Adipocyte (in vitro differentiated cells): ENCODE data around the gene IQCH.

Experiments used
- DNase-seq: peaks from one replicate; pipeline ENCODE4 v3.0.0-alpha.2; 2015; ENCODE audit warnings: low read depth
- H3K27me3 ChIP-seq: replicated peaks from 2 replicates; pipeline ENCODE4 v1.7.0; 2013; ENCODE audit warnings: mild to moderate bottlenecking, low read length, moderate library complexity; ENCODE audit not compliant: control insufficient read depth, insufficient read depth
- H3K36me3 ChIP-seq: 2 replicates; pipeline ENCODE4 v1.7.0; 2013; ENCODE audit warnings: low read length, mild to moderate bottlenecking, moderate library complexity; ENCODE audit not compliant: control insufficient read depth, insufficient read depth, severe bottlenecking
- H3K4me1 ChIP-seq: 2 replicates; pipeline ENCODE4 v1.7.0; 2013; ENCODE audit warnings: mild to moderate bottlenecking, low read length, moderate library complexity; ENCODE audit not compliant: control insufficient read depth, insufficient read depth
- H3K4me3 ChIP-seq: 2 replicates; pipeline ENCODE4 v1.7.0; 2013; ENCODE audit warnings: mild to moderate bottlenecking, low read length, moderate library complexity
- H3K9ac ChIP-seq: 2 replicates; pipeline ENCODE4 v1.7.0; 2013; ENCODE audit warnings: mild to moderate bottlenecking, low read length, moderate library complexity
- H3K9me3 ChIP-seq: 2 replicates; pipeline ENCODE4 v1.7.0; 2013; ENCODE audit warnings: mild to moderate bottlenecking, low read length, moderate library complexity; ENCODE audit not compliant: control insufficient read depth

The IQCH gene

GRCh38 chr15:67548236-67548852 is 293.8 kb downstream of the IQCH start:
- peaks cover 32% of the 10 kb centered on the region for H3K36me3 ChIP-seq
- peak; percentile 57 for DNase-seq

GRCh38 chr15:67548862-67549651 is 294.5 kb downstream of the IQCH start:
- no peaks in the 10 kb centered on the region for H3K9me3 ChIP-seq
- H3K4me1 ChIP-seq: peaks cover 24% of the 10 kb centered on the region
- peaks cover 32% of the 10 kb centered on the region for H3K36me3 ChIP-seq
- H3K4me3 ChIP-seq: peak overlapping the region; percentile 14
- peak overlapping the region; percentile 47 for H3K9ac ChIP-seq
- H3K27me3 ChIP-seq: no peaks in the 10 kb centered on the region
- DNase-seq: peak; percentile 28

More at GRCh38 chr15:67548236-67548852, 293.8 kb downstream of the IQCH start:
- no peaks in the 10 kb centered on the region for H3K9me3 ChIP-seq
- H3K4me1 ChIP-seq: peaks cover 31% of the 10 kb centered on the region
- peak overlapping the region; percentile 47 for H3K9ac ChIP-seq
- no peaks in the 10 kb centered on the region for H3K27me3 ChIP-seq
- peak overlapping the region; percentile 14 for H3K4me3 ChIP-seq

GRCh38 chr15:67549736-67550135 is 295.1 kb downstream of the IQCH start:
- DNase-seq: peak; percentile 30
- no peak overlapping the region for H3K4me3 ChIP-seq
- no peaks in the 10 kb centered on the region for H3K9me3 ChIP-seq
- no peaks in the 10 kb centered on the region for H3K27me3 ChIP-seq
- H3K4me1 ChIP-seq: peaks cover 21% of the 10 kb centered on the region
- peaks cover 34% of the 10 kb centered on the region for H3K36me3 ChIP-seq
- no peak overlapping the region for H3K9ac ChIP-seq

GRCh38 chr15:67550522-67550921 is 295.9 kb downstream of the IQCH start:
- Histone ChIP-seq H3K4me1 (peaks cover 21% of the 10 kb centered on the region), H3K27me3 (no peaks in the 10 kb centered on the region), H3K4me3 (no peak overlapping the region), H3K36me3 (peaks cover 41% of the 10 kb centered on the region), H3K9ac (no peak overlapping the region), H3K9me3 (no peaks in the 10 kb centered on the region)
- peak; percentile 26 for DNase-seq

- DNase-seq: no peak
- peaks cover 38% of the 10 kb centered on the region for H3K36me3 ChIP-seq
- H3K27me3 ChIP-seq: no peaks in the 10 kb centered on the region
- no peak overlapping the region for H3K4me3 ChIP-seq
- no peaks in the 10 kb centered on the region for H3K9me3 ChIP-seq
- no peak overlapping the region for H3K9ac ChIP-seq
- H3K4me1 ChIP-seq: peaks cover 21% of the 10 kb centered on the region
Measured at GRCh38 chr15:67551207-67551743, 296.7 kb downstream of the IQCH start.
